Rectal smooth muscle tissue (tissue), 1 donor: ENCODE measurements around the gene WDR49.

Experiments used
- H3K27ac ChIP-seq: one replicate; pipeline ENCODE4 v1.7.0; 2013; ENCODE audit warnings: low read depth, low read length, inconsistent platforms
- H3K27me3 ChIP-seq: one replicate; pipeline ENCODE4 v1.7.0; 2013; ENCODE audit warnings: low read length; ENCODE audit not compliant: control insufficient read depth, insufficient read depth
- H3K36me3 ChIP-seq: one replicate; pipeline ENCODE4 v1.7.0; 2013; ENCODE audit warnings: low read length; ENCODE audit not compliant: control insufficient read depth, insufficient read depth
- H3K4me1 ChIP-seq: one replicate; pipeline ENCODE4 v1.7.0; 2013; ENCODE audit warnings: low read length; ENCODE audit not compliant: control insufficient read depth, insufficient read depth
- H3K4me3 ChIP-seq: one replicate; pipeline ENCODE4 v1.7.0; 2013; ENCODE audit warnings: low read length
- H3K9ac ChIP-seq: one replicate; pipeline ENCODE4 v1.7.0; 2013; ENCODE audit warnings: low read length

The WDR49 gene

DNA sequence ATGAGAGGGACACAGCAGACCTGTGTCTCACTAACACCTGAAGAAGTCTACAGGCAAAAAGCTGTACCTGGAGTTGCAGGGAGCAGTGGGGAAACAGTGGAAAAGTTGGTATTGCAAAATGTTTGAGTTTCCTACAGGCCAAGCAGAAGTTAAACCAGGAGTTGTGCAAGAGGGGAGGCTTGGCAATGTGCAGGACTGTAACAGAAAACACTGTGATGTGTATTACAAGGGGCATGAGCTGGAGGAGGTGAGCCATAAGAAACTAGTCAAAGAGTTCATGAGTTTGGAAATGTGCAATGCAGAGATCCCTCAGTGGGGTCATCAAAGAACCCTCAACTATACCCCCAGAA, 132.8 kb downstream of the WDR49 start:
- Histone ChIP-seq H3K4me3 (no peak overlapping the region), H3K36me3 (no peaks in the 10 kb centered on the region), H3K27me3 (no peaks in the 10 kb centered on the region), H3K9ac (no peak overlapping the region), H3K4me1 (no peaks in the 10 kb centered on the region), H3K27ac (no peak overlapping the region)

DNA sequence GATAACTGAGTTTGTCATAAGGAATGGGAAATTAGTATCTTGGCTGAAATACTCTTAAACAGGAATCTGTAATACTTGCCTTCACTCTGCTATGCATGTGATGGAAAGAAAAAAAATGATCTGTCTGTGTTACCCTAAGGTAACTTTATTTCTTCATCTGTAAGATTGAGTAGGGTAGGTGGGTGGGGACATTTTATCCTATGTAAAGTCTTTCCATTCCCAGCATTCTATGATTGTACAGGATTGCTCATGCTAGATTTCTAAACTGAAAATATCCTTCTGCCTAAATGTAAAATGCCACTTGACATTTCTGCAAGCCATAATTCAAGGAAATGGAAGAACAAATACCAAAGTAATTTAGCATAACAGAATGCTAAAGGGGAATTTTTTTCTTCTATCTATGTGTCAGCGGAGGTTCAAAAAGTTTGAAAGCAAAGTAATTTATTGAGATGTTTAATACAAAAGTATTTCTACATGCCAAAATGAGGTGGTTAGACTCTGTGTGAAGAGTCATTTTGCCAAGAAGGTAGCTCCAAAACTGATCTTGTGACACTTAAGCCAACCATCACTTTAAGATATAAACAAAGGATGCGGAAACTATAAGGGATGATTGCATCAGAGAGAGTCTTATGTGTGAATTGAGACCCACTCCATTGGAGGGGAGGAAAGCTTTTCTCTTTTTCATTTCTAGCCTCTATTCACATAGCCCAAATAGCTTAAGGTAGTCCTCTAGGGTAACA, 133.3 kb downstream of the WDR49 start:
- H3K27ac ChIP-seq, result no peak overlapping the region
- H3K4me3 ChIP-seq, result no peak overlapping the region
- H3K4me1 ChIP-seq, result no peaks in the 10 kb centered on the region

DNA sequence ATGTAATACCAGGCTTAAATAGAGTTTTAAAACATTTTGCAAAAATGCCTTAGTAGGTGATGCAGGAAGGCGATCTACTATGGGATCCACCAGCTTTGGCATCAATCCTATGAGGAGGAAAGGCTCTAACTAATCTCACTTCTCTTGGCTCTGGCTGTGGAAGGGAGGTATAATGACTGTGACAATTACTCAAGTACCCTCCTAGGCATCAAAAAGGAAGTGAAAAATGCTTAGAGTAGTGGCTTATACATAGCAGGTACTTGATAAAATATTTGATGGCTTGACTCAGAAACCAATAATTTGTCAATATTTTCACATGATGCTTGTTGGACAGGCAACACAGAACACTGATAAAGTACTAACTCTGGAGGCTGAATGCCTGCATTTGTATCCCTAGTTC, 145.8 kb downstream of the WDR49 start:
- H3K9ac ChIP-seq, result no peak overlapping the region
- no peaks in the 10 kb centered on the region for H3K36me3 ChIP-seq
- H3K4me1 ChIP-seq, result no peaks in the 10 kb centered on the region
- H3K4me3 ChIP-seq, result no peak overlapping the region
- H3K27ac ChIP-seq, result no peak overlapping the region
- no peaks in the 10 kb centered on the region for H3K27me3 ChIP-seq

More for the DNA sequence above, 133.3 kb downstream of the WDR49 start:
- no peaks in the 10 kb centered on the region for H3K36me3 ChIP-seq
- H3K9ac ChIP-seq, result no peak overlapping the region
- H3K27me3 ChIP-seq, result no peaks in the 10 kb centered on the region

DNA sequence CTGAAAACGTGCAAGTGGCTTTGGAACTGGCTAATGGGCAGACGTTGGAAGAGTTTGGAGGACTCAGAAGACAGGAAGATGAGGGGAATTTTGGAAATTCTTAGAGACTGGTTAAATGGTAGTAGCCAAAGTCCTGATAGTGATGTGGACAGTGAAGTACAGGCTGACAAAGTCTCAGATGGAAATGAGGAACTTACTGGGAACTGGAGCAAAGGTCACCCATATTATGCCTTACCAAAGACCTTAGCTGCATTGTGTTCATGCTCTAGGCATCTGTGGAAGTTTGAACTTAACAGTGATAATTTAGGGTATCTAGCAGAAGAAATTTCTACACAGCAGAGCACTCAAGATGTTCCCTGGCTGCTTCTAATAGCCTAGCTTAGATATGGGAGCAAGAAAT, 151.3 kb downstream of the WDR49 start:
- Histone ChIP-seq H3K27ac (no peak overlapping the region), H3K4me1 (no peaks in the 10 kb centered on the region), H3K4me3 (no peak overlapping the region), H3K9ac (no peak overlapping the region), H3K27me3 (no peaks in the 10 kb centered on the region), H3K36me3 (no peaks in the 10 kb centered on the region)

DNA sequence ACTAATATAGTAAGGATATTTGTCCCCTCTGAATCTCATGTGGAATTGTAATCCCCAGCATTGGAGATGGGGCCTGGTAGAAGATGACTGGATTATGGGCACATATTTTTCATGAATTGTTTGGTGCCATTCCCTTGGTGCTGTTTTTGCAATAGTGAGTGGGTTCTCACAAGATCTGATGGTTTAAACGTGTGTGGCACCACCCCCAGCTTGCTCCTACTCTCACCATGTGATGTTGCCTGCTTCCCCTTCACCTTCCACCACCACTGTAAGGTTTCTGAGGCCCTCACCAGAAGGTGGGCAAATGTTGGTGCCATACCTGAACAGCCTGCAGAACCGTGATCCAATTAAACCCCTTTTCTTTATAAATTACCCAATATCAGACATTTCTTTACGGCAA, 151.8 kb downstream of the WDR49 start:
- Histone ChIP-seq H3K27me3 (no peaks in the 10 kb centered on the region), H3K4me1 (no peaks in the 10 kb centered on the region), H3K4me3 (no peak overlapping the region), H3K9ac (no peak overlapping the region), H3K36me3 (no peaks in the 10 kb centered on the region), H3K27ac (no peak overlapping the region)

DNA sequence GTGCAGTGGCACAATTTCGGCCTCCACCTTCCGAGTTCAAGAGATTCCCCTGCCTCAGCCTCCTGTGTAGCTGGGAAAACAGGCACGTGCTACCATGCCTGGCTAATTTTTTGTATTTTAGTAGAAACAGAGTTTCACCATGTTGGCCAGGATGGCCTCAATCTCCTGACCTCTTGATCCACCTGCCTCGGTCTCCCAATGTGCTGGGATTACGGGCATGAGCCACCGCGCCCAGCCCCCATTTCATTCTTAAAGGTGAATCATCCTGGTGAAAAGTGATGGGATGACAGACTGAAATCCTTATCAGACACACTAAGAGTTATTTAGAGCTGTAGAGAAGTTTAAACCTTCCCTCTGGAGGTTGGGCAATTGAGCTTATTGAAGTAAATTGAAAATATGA, 155.8 kb downstream of the WDR49 start:
- Histone ChIP-seq H3K9ac (no peak overlapping the region), H3K4me1 (no peaks in the 10 kb centered on the region), H3K27ac (no peak overlapping the region), H3K36me3 (no peaks in the 10 kb centered on the region), H3K27me3 (no peaks in the 10 kb centered on the region), H3K4me3 (no peak overlapping the region)

DNA sequence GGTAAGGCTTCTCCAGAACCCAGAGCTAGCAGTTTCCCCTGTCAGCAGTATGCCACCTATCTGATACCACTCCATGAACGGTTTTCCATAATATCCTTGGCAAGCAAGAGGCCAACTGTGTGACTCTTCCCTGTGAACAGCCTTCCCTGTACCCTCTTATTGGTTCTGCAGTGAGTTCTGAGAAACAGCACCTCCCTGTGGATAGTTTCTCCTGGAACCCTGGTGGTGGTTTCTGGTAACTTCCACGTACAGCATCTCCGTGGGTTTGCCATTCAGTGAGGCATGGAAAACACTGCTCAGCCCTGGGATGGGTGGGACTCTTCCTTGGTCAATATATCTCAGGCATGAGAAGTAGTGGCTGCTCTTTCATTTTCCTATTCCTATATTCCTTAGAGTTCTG, 160.5 kb downstream of the WDR49 start:
- Histone ChIP-seq H3K27me3 (no peaks in the 10 kb centered on the region), H3K27ac (no peak overlapping the region), H3K36me3 (no peaks in the 10 kb centered on the region), H3K9ac (no peak overlapping the region), H3K4me1 (no peaks in the 10 kb centered on the region), H3K4me3 (no peak overlapping the region)

DNA sequence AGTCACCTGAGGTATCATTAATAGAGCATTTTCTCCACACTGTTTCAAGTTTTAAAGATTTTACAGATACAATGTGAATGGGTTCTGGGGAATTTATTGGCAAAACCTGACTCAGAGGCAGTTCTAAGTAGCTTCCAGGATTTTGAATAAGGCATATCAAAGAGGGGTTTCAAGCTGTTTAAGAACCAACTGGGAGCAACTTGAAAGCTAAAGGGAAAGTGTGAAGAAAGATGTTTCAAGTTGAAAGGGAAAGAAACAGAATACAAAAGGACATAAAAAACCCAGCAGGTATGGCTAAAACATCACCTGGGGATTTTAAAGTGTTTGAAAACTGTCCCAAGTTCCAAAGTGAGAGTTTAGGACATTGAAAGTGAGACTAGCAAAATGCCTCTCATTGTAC, 162.1 kb downstream of the WDR49 start:
- Histone ChIP-seq H3K4me3 (no peak overlapping the region), H3K9ac (no peak overlapping the region), H3K27ac (no peak overlapping the region), H3K4me1 (no peaks in the 10 kb centered on the region), H3K27me3 (no peaks in the 10 kb centered on the region), H3K36me3 (no peaks in the 10 kb centered on the region)

DNA sequence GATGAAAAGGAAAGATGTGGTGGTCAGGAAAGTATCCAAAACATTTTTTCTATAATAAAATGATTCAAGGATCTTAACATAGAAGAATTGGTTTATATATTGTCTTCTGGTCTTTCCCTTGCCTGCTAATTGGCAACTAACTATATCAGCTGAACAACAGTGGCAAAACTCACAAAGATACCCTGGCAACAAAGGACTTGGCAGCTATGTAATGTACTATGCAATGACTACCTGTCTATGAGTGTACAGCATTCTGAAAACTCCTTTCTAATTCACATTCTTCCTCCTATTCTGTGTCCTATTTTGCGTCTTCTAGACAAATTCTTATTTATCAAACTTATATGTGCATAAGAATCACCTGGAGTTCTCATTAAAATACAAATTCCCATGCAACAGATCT, 164.2 kb downstream of the WDR49 start:
- Histone ChIP-seq H3K4me3 (no peak overlapping the region), H3K36me3 (no peaks in the 10 kb centered on the region), H3K9ac (no peak overlapping the region), H3K27me3 (no peaks in the 10 kb centered on the region), H3K4me1 (no peaks in the 10 kb centered on the region), H3K27ac (no peak overlapping the region)

DNA sequence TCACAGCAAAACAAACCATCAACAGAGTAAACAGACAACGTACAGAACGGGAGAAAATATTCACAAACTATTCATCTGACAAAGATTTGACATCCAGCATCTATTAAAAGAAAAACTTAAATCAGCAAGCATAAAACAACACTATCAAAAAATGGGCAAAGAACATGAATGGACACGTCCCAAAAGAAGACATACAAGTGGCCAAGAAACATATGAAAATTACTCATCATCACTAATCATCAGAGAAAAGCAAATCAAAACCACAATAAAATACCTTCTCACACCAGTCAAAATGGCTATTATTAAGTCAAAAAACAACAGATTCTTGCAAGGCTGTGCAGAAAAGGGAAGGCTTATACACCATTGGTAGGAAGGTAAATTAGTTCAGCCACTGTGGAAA, 166.2 kb downstream of the WDR49 start:
- H3K27ac ChIP-seq, result no peak overlapping the region
- H3K9ac ChIP-seq, result no peak overlapping the region
- no peaks in the 10 kb centered on the region for H3K27me3 ChIP-seq
- H3K4me1 ChIP-seq, result no peaks in the 10 kb centered on the region
- H3K36me3 ChIP-seq, result no peaks in the 10 kb centered on the region
- no peak overlapping the region for H3K4me3 ChIP-seq

DNA sequence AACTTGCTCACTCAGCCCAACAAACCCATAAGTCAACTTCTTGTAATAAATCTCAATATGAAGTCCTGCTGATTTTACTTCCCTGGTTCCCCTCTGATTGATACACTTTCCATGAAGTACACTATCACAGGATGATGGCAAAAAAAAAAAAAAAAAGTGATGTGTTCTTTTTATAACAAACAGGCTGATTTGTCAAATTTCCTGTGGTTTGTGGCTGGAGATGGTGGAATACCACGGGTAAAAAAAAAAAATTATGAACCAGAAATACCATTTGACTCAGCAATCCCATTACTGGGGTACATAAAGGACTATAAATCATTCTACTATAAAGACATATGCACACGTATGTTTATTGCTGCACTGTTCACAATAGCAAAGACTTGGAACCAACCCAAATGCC, 169.2 kb downstream of the WDR49 start:
- Histone ChIP-seq H3K27me3 (no peaks in the 10 kb centered on the region), H3K27ac (no peak overlapping the region), H3K4me3 (no peak overlapping the region), H3K9ac (no peak overlapping the region), H3K36me3 (no peaks in the 10 kb centered on the region), H3K4me1 (no peaks in the 10 kb centered on the region)

DNA sequence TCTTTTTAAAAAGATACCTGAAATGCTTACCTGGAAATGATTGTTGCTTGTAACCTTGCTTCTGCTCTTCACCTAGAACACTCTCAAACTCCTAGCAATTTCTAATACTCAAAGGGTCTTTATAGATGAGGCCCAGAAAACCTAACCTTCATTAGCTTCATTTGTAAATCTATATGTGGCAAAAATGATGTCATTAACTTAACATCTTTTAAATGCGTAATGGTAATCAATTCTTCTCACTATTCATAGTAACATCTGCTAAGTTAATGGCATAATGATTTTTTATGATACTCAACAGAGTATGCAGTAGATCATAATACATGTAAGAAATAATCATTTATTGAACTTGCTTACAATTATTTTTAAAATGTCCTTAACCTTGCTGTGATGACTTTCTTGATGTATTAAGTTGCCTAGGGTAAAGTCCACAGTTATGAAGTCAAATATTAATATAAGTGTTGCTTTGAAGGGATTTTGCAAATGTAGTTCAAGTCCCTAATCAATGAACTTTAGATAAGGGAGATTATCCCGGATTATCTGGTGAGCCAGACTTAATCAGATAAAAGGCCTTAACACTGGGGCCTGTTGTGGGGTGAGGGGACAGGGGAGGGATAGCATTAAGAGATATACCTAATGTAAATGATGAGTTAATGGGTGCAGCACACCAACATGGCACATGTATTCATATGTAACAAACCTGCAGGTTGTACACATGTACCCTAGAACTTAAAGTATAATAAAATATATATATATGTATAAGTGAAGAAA, 169.8 kb downstream of the WDR49 start:
- no peaks in the 10 kb centered on the region for H3K36me3 ChIP-seq
- H3K27me3 ChIP-seq, result no peaks in the 10 kb centered on the region
- H3K9ac ChIP-seq, result no peak overlapping the region
- no peaks in the 10 kb centered on the region for H3K4me1 ChIP-seq
- no peak overlapping the region for H3K27ac ChIP-seq
- no peak overlapping the region for H3K4me3 ChIP-seq

DNA sequence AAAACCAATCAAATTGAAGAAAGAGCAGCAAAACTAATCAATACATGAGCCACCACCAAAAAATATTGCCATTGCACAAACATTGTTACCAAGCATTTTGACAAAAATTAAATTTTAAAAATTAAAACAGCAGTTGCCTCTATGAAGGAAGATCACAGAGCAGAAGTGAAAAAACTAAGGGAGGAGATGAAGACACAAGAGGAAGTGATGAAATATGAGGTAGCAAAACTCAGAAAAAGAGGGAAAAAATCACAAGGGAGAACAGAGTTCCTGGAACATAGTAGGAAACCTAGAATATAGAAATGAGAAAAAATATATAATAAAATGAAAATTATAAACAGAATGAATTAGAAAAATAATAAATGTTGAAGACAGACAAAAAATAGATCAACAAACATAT, 172.6 kb downstream of the WDR49 start:
- Histone ChIP-seq H3K27ac (no peak overlapping the region), H3K36me3 (no peaks in the 10 kb centered on the region), H3K27me3 (no peaks in the 10 kb centered on the region), H3K4me3 (no peak overlapping the region), H3K9ac (no peak overlapping the region), H3K4me1 (no peaks in the 10 kb centered on the region)
